Measurements from ENCODE around the gene RAB40B. TPM values are rescaled to one million over a fixed set of nuclear protein-coding genes. Genes with fewer than 3 reads are reported as not detected.
A peak's percentile ranks its signal among the peaks of the same experiment; 100 is the strongest.

Gene RAB40B
- total RNA-seq, 6 experiments from 2014 or later: 3.7 to 12.5 (median 9.3) TPM

GRCh38 chr17:82723169-82723807 lies 24.8 kb upstream of the RAB40B start:
- H3K9me3 ChIP-seq: no peaks in the 10 kb centered on the region
- no peak overlapping the region for H3K4me3 ChIP-seq
- TF ChIP-seq, protein P1, sequence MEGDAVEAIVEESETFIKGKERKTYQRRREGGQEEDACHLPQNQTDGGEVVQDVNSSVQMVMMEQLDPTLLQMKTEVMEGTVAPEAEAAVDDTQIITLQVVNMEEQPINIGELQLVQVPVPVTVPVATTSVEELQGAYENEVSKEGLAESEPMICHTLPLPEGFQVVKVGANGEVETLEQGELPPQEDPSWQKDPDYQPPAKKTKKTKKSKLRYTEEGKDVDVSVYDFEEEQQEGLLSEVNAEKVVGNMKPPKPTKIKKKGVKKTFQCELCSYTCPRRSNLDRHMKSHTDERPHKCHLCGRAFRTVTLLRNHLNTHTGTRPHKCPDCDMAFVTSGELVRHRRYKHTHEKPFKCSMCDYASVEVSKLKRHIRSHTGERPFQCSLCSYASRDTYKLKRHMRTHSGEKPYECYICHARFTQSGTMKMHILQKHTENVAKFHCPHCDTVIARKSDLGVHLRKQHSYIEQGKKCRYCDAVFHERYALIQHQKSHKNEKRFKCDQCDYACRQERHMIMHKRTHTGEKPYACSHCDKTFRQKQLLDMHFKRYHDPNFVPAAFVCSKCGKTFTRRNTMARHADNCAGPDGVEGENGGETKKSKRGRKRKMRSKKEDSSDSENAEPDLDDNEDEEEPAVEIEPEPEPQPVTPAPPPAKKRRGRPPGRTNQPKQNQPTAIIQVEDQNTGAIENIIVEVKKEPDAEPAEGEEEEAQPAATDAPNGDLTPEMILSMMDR (IDR thresholded peaks at IDR 0.05): no peak
- TF ChIP-seq POLR2A (IDR thresholded peaks at IDR 0.05): no peak
- intact Hi-C loops (cut with DNase I): no loop called here
- peak in 2 of 4 donors; percentile 37 to 66 for ATAC-seq
- H3K27ac ChIP-seq: no peak overlapping the region
- no peaks in the 10 kb centered on the region for H3K4me1 ChIP-seq
- DNase-seq: no peak
- WGBS (ENCODE audit: insufficient coverage, low coverage, low lambda C conversion rate, missing lambda C conversion rate): 77% methylated on average over 11 of the region's 26 CpGs
- peaks cover 0 to 31% (median 4%) of the 10 kb centered on the region in 4 donors for H3K36me3 ChIP-seq
- no peaks in the 10 kb centered on the region for H3K27me3 ChIP-seq

DNA sequence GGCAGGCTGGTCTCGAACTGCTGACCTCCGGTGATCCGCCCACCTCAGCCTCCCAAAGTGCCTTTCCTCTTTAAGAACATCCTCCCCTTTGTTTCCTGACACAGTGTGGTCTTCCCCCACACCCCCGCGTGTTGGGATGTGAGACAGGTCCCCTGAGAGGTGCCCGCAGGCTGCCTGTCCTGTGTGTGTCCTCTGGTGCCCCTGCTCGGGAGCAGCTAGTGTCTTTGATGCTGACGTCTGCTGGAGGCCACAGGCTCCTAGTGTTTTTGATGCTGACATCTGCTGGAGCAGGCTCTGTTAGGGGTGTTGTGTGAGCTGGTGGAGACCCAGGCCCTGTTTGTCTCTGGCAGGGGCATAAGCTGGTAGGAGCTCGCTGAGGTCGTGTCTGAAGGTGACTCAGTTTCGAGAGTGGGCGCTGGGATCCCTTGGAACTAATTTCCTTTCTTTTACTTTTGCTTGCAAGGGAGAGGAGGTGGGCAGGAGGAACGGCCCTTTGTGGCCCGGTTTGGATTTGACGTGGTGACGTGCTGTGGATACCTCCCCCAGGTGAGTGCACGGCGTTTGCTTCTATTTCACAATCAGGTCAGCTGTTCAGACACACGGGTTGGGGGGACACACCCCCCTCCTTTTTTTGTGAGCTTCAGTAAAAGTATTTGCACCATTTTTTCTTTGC lies 24.0 kb upstream of the RAB40B start:
- no peaks in the 10 kb centered on the region for H3K9me3 ChIP-seq
- H3K27ac ChIP-seq: no peak overlapping the region
- peaks cover 0 to 25% (median 4%) of the 10 kb centered on the region in 4 donors for H3K36me3 ChIP-seq
- DNase-seq: no peak
- no peaks in the 10 kb centered on the region for H3K27me3 ChIP-seq
- WGBS (ENCODE audit: insufficient coverage, low coverage, low lambda C conversion rate, missing lambda C conversion rate): 70% methylated on average over 9 of the region's 19 CpGs
- H3K4me1 ChIP-seq: peaks cover 0 to 5% (median 0%) of the 10 kb centered on the region in 4 donors
- ATAC-seq: peak in 1 of 4 donors; percentile 47
- TF ChIP-seq, protein P1 (IDR thresholded peaks at IDR 0.05): no peak
- TF ChIP-seq POLR2A (IDR thresholded peaks at IDR 0.05): no peak
- intact Hi-C loops (cut with DNase I): no loop called here
- no peak overlapping the region for H3K4me3 ChIP-seq

DNA sequence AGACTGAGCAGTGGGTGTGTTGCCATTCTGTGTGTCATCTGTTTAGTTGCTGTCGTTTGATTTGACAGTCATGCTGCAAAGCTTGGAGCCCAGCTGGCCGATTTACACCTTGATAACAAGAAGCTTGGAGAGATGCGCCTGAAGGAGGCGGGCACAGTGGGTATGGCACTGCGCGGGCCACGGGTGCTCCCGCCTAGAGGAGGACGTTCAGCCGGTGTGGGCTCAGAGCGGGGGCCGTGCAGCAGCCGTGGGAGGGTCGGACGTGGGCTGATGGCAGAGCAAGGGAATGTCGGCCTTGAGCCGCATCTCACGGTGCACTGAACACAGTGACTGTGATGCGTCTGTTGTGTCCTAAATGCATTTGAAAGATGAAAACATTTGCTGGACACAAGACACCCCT lies 21.7 kb upstream of the RAB40B start:
- H3K27me3 ChIP-seq: no peaks in the 10 kb centered on the region
- intact Hi-C loops (cut with DNase I): no loop called here
- no peaks in the 10 kb centered on the region for H3K9me3 ChIP-seq
- H3K36me3 ChIP-seq: peaks cover 0 to 13% (median 3%) of the 10 kb centered on the region in 4 donors
- ATAC-seq: no peak
- DNase-seq: no peak
- H3K4me3 ChIP-seq: no peak overlapping the region
- TF ChIP-seq, protein P1 (IDR thresholded peaks at IDR 0.05): no peak
- no peak for TF ChIP-seq POLR2A (IDR thresholded peaks at IDR 0.05)
- H3K4me1 ChIP-seq: peaks cover 0 to 16% (median 0%) of the 10 kb centered on the region in 4 donors
- WGBS (ENCODE audit: insufficient coverage, low coverage, low lambda C conversion rate, missing lambda C conversion rate): 90% methylated on average over 3 of the region's 19 CpGs
- no peak overlapping the region for H3K27ac ChIP-seq

DNA sequence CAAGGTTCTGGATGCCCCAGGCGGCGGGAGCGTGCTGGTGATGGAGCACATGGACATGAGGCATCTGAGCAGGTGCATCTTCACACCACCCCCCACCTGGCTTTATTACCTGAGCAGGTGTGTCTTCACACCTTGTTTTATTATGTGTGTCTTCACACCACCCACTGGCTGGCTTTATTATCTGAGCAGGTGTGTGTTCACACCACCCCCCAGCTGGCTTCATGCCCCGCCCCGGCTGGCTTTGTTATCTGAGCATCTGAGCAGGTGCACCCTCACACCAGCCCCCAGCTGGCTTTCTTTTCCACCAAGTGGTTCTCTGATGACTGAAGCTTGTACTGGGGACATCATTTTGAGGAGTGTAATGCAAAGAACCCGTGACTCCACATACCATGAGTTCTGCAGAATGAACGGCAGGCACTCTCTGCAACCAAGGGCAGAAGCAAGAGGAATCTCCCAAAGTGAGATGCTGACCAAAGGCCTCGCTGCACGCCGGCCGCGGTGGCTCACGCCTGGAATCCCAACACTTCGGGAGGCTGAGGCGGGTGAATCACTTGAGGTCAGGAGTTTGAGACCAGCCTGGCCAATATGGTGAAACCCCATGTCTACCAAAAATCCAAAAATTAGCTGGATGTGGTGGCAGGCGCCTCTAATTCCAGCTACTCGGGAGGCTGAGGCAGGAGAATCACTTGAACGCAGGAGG lies 20.6 kb upstream of the RAB40B start:
- Histone ChIP-seq H3K36me3 (peaks cover 0 to 13% (median 3%) of the 10 kb centered on the region in 4 donors), H3K9me3 (no peaks in the 10 kb centered on the region), H3K4me3 (no peak overlapping the region), H3K4me1 (peaks cover 0 to 16% (median 0%) of the 10 kb centered on the region in 4 donors), H3K27ac (no peak overlapping the region), H3K27me3 (no peaks in the 10 kb centered on the region)
- WGBS (ENCODE audit: insufficient coverage, low coverage, low lambda C conversion rate, missing lambda C conversion rate): 97% methylated on average over 11 of the region's 18 CpGs
- no peak for DNase-seq
- intact Hi-C loops (cut with DNase I): loop anchor here in 1 of 2 donors (10.0 kb wide), 1 partner anchor 46 kb away; no protein-coding TSS in a partner anchor
- ATAC-seq: no peak
- TF ChIP-seq, protein P1 (IDR thresholded peaks at IDR 0.05): no peak
- TF ChIP-seq POLR2A (IDR thresholded peaks at IDR 0.05): no peak

All from right lobe of liver (tissue), 6 donors.